HEK293 (cell line): ENCODE measurements around the gene KIAA1671.

Source experiments
- CTCF ChIA-PET: fragments of 350-600 bp; formaldehyde crosslinking; extraction: SDS; loops from one replicate; lab custom pipeline; 2021; ENCODE audit warnings: antibody characterized with exemption; lab: Yijun Ruan, JAX
- POLR2A ChIA-PET: fragments of 300-600 bp; formaldehyde crosslinking; extraction: SDS; loops from one replicate; lab custom pipeline; 2020; ENCODE audit warnings: antibody characterized with exemption, inconsistent platforms; lab: Yijun Ruan, JAX
- H3K27ac ChIP-seq: fragments of 200-500 bp; sonication (Bioruptor generic); 2 replicates; pipeline ENCODE4 v1.5.1; 2014; ENCODE audit warnings: low read depth, low read length, control low read depth, inconsistent platforms; ENCODE audit errors: extremely low read depth
- H3K36me3 ChIP-seq, 2 experiments: fragments of 200-500 bp in 1 of 2; sonication (Bioruptor generic) in 1 of 2; 1 replicate in 1 of 2; 2 replicates in 1 of 2; pipeline ENCODE4 v1.5.1; 2014 to 2017; ENCODE audit warnings: inconsistent platforms in 2 of 2, low read length in 2 of 2; ENCODE audit not compliant: control insufficient read depth in 2 of 2, insufficient read depth in 1 of 2
- H3K4me1 ChIP-seq: fragments of 200-500 bp; sonication (Bioruptor generic); 2 replicates; pipeline ENCODE4 v1.5.1; 2014; ENCODE audit warnings: mild to moderate bottlenecking, low read length, inconsistent platforms; ENCODE audit not compliant: control insufficient read depth, insufficient read depth
- H3K4me3 ChIP-seq: 2 replicates; pipeline ENCODE4 v1.5.1; 2011; ENCODE audit warnings: low read depth, mild to moderate bottlenecking, control low read depth, low read length, moderate library complexity
- H3K9me3 ChIP-seq: fragments of 200-500 bp; sonication (Bioruptor generic); 2 replicates; pipeline ENCODE4 v1.5.1; 2014; ENCODE audit warnings: low read depth, low read length, inconsistent platforms; ENCODE audit not compliant: control insufficient read depth, insufficient read depth
- BCL11A ChIP-seq: fragments of 450-650 bp; formaldehyde crosslinking; IDR thresholded peaks from 2 replicates; pipeline ENCODE4 v1.5.1; 2016; ENCODE audit warnings: low read depth, missing biosample characterization, missing genetic modification characterization
- HOXD13 ChIP-seq: sonication (generic); formaldehyde crosslinking; IDR thresholded peaks from 2 replicates; pipeline ENCODE4 v1.8.0; 2022; ENCODE audit warnings: missing genetic modification reagents, borderline replicate concordance
- TCF7L2 ChIP-seq: IDR thresholded peaks from 2 replicates; pipeline ENCODE4 v1.6.1; 2011; ENCODE audit warnings: low read depth, mild to moderate bottlenecking, inconsistent platforms, low read length, moderate library complexity, borderline replicate concordance
- ZFP69B ChIP-seq: fragments of 450-650 bp; formaldehyde crosslinking; IDR thresholded peaks from 2 replicates; pipeline ENCODE4 v1.5.1; 2016; ENCODE audit warnings: missing biosample characterization, missing genetic modification characterization
- ZNF362 ChIP-seq: fragments of 450-650 bp; formaldehyde crosslinking; IDR thresholded peaks from 2 replicates; pipeline ENCODE4 v1.5.1; 2016; ENCODE audit warnings: missing biosample characterization, missing genetic modification characterization
- ZNF513 ChIP-seq: fragments of 450-650 bp; IDR thresholded peaks from 2 replicates; pipeline ENCODE4 v1.5.1; 2018; ENCODE audit warnings: missing biosample characterization, missing genetic modification characterization
- ZNF514 ChIP-seq: fragments of 450-650 bp; formaldehyde crosslinking; IDR thresholded peaks from 2 replicates; pipeline ENCODE4 v1.5.1; 2016; ENCODE audit warnings: missing biosample characterization, missing genetic modification characterization
- ZNF560 ChIP-seq: fragments of 450-650 bp; formaldehyde crosslinking; IDR thresholded peaks from 2 replicates; pipeline ENCODE4 v1.5.1; 2017; ENCODE audit warnings: missing biosample characterization, missing genetic modification characterization, borderline replicate concordance
- ZNF580 ChIP-seq: fragments of 450-650 bp; formaldehyde crosslinking; IDR thresholded peaks from 2 replicates; pipeline ENCODE4 v1.5.1; 2016; ENCODE audit warnings: missing biosample characterization, missing genetic modification characterization
- ZNF626 ChIP-seq: fragments of 450-650 bp; sonication (Bioruptor Pico); formaldehyde crosslinking; IDR thresholded peaks from 2 replicates; pipeline ENCODE4 v1.5.1; 2018; ENCODE audit warnings: missing biosample characterization, missing genetic modification characterization, inconsistent platforms
- ZNF707 ChIP-seq: fragments of 450-650 bp; formaldehyde crosslinking; IDR thresholded peaks from 2 replicates; pipeline ENCODE4 v1.5.1; 2016; ENCODE audit warnings: missing biosample characterization, missing genetic modification characterization
- ZNF768 ChIP-seq: fragments of 450-650 bp; formaldehyde crosslinking; IDR thresholded peaks from 2 replicates; pipeline ENCODE4 v1.5.1; 2018; ENCODE audit warnings: missing biosample characterization, mild to moderate bottlenecking, missing genetic modification characterization
- ZNF792 ChIP-seq: fragments of 450-650 bp; formaldehyde crosslinking; IDR thresholded peaks from 2 replicates; pipeline ENCODE4 v1.5.1; 2016; ENCODE audit warnings: missing biosample characterization, missing genetic modification characterization
- ZSCAN16 ChIP-seq: fragments of 450-650 bp; formaldehyde crosslinking; IDR thresholded peaks from 2 replicates; pipeline ENCODE4 v1.5.1; 2016; ENCODE audit warnings: missing biosample characterization, missing genetic modification characterization
- ZSCAN18 ChIP-seq: fragments of 450-650 bp; formaldehyde crosslinking; IDR thresholded peaks from 2 replicates; pipeline ENCODE4 v1.5.1; 2016; ENCODE audit warnings: missing biosample characterization, missing genetic modification characterization
- TF ChIP-seq, protein P1 (sequence below): fragments of 450-650 bp; formaldehyde crosslinking; IDR thresholded peaks from 2 replicates; pipeline ENCODE4; 2016; ENCODE audit warnings: missing biosample characterization, missing genetic modification characterization
- TF ChIP-seq, protein P2 (sequence below): fragments of 450-650 bp; formaldehyde crosslinking; IDR thresholded peaks from 2 replicates; pipeline ENCODE4 v1.5.1; 2016; ENCODE audit warnings: missing biosample characterization, missing genetic modification characterization
- TF ChIP-seq, protein P3 (sequence below): fragments of 450-650 bp; formaldehyde crosslinking; IDR thresholded peaks from 2 replicates; pipeline ENCODE4 v1.5.1; 2016; ENCODE audit warnings: missing biosample characterization, missing genetic modification characterization
- TF ChIP-seq, protein P4 (sequence below): fragments of 450-650 bp; formaldehyde crosslinking; IDR thresholded peaks from 2 replicates; pipeline ENCODE4 v1.5.1; 2016; ENCODE audit warnings: missing biosample characterization, missing genetic modification characterization

Gene KIAA1671

GRCh38 chr22:25025491-25026400, 73.2 kb downstream of the KIAA1671 start:
- CTCF ChIA-PET, result interaction anchor here (0.6 to 5.0 kb wide), 4 partner anchors 23 to 255 kb away, joined by 3 to 25 read pairs (median 4); no protein-coding TSS in a partner anchor
- Histone ChIP-seq H3K36me3 (peaks cover 0 to 14% of the 10 kb centered on the region in 2 experiments; a peak in 1 of 3 replicates), H3K4me3 (no peak overlapping the region), H3K4me1 (peaks cover 2% of the 10 kb centered on the region), H3K27ac (no peak overlapping the region)
- TF ChIP-seq ZFP69B (tag by site-specific recombination), result 0 out of 2 replicates have a peak, but pooled peaks have one; percentile 9
- no peak for TF ChIP-seq ZNF513
- TF ChIP-seq, all 188 proteins: peak for 1
- H3K9me3 ChIP-seq, result no peaks in the 10 kb centered on the region
- POLR2A ChIA-PET, result interaction anchor here (0.7 kb wide), 1 partner anchor 66 kb away, joined by 4 read pairs; no protein-coding TSS in a partner anchor

GRCh38 chr22:25027043-25027906, 74.8 kb downstream of the KIAA1671 start:
- peaks cover 2% of the 10 kb centered on the region for H3K4me1 ChIP-seq
- no peak overlapping the region for H3K27ac ChIP-seq
- H3K9me3 ChIP-seq, result no peaks in the 10 kb centered on the region
- ChIA-PET POLR2A (no interaction called here), CTCF (interaction anchor here (0.6 to 5.0 kb wide), 8 partner anchors 9 to 307 kb away, joined by 3 to 25 read pairs (median 4); partner anchors contain the start of gene LHFPL7)
- no peak overlapping the region for H3K4me3 ChIP-seq
- H3K36me3 ChIP-seq, result peaks cover 0 to 16% of the 10 kb centered on the region in 2 experiments; a peak in 1 of 3 replicates
- TF ChIP-seq HOXD13 (CRISPR knock-in tag) (no peak), ZNF707 (tag by site-specific recombination) (no peak), ZSCAN16 (peak; percentile 62; the same call in 1 of the 2 replicates), ZNF560 (tag by site-specific recombination) (no peak), ZNF580 (tag by site-specific recombination) (peak; percentile 28; the same call in 1 of the 2 replicates), ZNF362 (tag by site-specific recombination) (no peak), TCF7L2 (no peak), ZNF626 (tag by site-specific recombination) (no peak), BCL11A (tag by site-specific recombination) (no peak), ZNF768 (peak; percentile 98), ZNF514 (tag by site-specific recombination) (no peak), ZNF792 (tag by site-specific recombination) (no peak), ZSCAN18 (tag by site-specific recombination) (no peak)
- TF ChIP-seq, protein P1, sequence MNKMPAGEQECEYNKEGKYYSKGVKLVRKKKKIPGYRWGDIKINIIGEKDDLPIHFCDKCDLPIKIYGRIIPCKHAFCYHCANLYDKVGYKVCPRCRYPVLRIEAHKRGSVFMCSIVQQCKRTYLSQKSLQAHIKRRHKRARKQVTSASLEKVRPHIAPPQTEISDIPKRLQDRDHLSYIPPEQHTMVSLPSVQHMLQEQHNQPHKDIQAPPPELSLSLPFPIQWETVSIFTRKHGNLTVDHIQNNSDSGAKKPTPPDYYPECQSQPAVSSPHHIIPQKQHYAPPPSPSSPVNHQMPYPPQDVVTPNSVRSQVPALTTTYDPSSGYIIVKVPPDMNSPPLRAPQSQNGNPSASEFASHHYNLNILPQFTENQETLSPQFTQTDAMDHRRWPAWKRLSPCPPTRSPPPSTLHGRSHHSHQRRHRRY (tag by site-specific recombination), result no peak
- TF ChIP-seq, protein P2, sequence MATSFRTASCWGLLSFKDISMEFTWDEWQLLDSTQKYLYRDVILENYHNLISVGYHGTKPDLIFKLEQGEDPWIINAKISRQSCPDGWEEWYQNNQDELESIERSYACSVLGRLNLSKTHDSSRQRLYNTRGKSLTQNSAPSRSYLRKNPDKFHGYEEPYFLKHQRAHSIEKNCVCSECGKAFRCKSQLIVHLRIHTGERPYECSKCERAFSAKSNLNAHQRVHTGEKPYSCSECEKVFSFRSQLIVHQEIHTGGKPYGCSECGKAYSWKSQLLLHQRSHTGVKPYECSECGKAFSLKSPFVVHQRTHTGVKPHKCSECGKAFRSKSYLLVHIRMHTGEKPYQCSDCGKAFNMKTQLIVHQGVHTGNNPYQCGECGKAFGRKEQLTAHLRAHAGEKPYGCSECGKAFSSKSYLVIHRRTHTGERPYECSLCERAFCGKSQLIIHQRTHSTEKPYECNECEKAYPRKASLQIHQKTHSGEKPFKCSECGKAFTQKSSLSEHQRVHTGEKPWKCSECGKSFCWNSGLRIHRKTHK, result no peak
- TF ChIP-seq, protein P3, sequence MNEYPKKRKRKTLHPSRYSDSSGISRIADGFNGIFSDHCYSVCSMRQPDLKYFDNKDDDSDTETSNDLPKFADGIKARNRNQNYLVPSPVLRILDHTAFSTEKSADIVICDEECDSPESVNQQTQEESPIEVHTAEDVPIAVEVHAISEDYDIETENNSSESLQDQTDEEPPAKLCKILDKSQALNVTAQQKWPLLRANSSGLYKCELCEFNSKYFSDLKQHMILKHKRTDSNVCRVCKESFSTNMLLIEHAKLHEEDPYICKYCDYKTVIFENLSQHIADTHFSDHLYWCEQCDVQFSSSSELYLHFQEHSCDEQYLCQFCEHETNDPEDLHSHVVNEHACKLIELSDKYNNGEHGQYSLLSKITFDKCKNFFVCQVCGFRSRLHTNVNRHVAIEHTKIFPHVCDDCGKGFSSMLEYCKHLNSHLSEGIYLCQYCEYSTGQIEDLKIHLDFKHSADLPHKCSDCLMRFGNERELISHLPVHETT (tag by site-specific recombination), result no peak
- TF ChIP-seq, protein P4, sequence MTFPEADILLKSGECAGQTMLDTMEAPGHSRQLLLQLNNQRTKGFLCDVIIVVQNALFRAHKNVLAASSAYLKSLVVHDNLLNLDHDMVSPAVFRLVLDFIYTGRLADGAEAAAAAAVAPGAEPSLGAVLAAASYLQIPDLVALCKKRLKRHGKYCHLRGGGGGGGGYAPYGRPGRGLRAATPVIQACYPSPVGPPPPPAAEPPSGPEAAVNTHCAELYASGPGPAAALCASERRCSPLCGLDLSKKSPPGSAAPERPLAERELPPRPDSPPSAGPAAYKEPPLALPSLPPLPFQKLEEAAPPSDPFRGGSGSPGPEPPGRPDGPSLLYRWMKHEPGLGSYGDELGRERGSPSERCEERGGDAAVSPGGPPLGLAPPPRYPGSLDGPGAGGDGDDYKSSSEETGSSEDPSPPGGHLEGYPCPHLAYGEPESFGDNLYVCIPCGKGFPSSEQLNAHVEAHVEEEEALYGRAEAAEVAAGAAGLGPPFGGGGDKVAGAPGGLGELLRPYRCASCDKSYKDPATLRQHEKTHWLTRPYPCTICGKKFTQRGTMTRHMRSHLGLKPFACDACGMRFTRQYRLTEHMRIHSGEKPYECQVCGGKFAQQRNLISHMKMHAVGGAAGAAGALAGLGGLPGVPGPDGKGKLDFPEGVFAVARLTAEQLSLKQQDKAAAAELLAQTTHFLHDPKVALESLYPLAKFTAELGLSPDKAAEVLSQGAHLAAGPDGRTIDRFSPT, result no peak
